Epithelial cell of alveolus of lung (primary cell): ENCODE data around the gene C18orf54. TPM values are rescaled to one million over a fixed set of nuclear protein-coding genes. Genes with fewer than 3 reads are reported as not detected.

ENCODE experiments used
- total RNA-seq: library from RNA; depleted of rRNA; stranded (reverse); fragments of >200 nt; gene quantifications from 2 replicates; pipeline ENCODE4 v1.2.1, GENCODE V29; 2015

Gene C18orf54
- total RNA-seq: 4.5 and 5.2 TPM in 2 replicates

DNA sequence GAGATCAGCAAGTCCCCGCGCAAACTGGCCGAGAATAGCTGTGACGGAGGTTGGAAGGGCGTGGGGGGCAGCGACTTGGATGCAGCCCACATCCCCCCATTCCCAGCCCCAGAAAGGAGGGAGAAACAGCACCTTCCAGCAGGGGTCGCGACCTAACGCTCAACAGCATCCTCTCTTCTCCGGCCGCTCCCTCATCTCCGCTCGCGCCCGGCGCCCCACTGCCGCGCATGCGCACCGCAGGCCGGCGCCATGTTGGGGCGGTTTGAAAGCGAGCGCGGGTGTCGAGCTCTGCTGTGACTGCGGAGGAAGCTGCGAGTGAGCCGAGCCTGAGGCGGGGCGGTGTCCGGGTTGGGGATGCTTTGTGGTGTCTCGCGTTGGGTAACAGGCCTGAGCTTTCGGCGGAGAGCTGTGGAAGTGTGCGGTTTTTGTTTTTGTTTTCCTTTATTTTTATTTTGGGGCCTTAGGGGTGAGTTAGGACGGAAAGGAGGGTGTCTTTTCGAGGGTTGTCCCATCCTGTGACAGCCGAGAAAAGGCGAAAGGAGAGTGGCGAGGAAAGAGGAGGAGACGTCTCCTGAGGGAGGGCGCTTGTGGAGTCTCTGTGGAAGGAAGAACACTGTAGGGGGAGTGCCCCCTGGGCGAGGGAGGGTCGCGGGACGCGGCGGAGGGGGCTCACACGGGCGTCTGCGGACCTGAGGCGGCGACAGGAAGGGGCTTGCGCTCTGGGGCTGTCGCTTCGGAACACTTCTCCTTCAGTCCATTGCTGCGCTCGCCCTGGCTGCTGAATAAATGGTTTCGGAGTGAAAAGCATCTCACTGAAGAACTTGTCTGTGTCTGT is at the start of gene C18orf54, which contains the start of gene STARD6:
TSS of gene C18orf54 (plus strand) at position 247 of the 835 bp plus-strand sequence. CDS start 2,667 bp downstream, outside the sequence.
TSS of gene STARD6 (minus strand) at position 199 of the 835 bp plus-strand sequence. CDS start 3,285 bp downstream, outside the sequence.

Other genes with a start within 250 kb of the C18orf54 start
- gene MBD2, start 133.2 kb upstream of the C18orf54 start, total RNA-seq: 16.7 and 29.1 TPM in 2 replicates
- 12.9 and 19.6 TPM in 2 replicates for gene POLI, start 88.4 kb upstream of the C18orf54 start, total RNA-seq
- gene STARD6, start within 50 bp of the C18orf54 start, total RNA-seq: not detected in 2 replicates
- gene DYNAP, start 233.3 kb downstream of the C18orf54 start, total RNA-seq: not detected in 2 replicates